Muscle of leg (tissue), 11 donors: ENCODE results near the gene JCHAIN. TPM values are rescaled to one million over a fixed set of nuclear protein-coding genes. Genes with fewer than 3 reads are reported as not detected.
"Not testable (repeated sequence)": the region's sequence is repeated elsewhere in the genome, so short reads cannot be mapped to it uniquely, and the experiment has no call there.

Experiments used
- DNase-seq: peaks from one replicate; pipeline ENCODE4 v3.0.0; 2013
- H3K27ac ChIP-seq: one replicate; pipeline ENCODE4 v1.5.1; 2013; ENCODE audit warnings: mild to moderate bottlenecking, low read length, control low read depth
- H3K27me3 ChIP-seq: one replicate; pipeline ENCODE4 v1.6.1; 2013; ENCODE audit warnings: low read length; ENCODE audit not compliant: control insufficient read depth, insufficient read depth
- H3K36me3 ChIP-seq: one replicate; pipeline ENCODE4 v1.6.1; 2013; ENCODE audit warnings: low read length; ENCODE audit not compliant: control insufficient read depth, insufficient read depth
- H3K4me1 ChIP-seq: one replicate; pipeline ENCODE4 v1.6.1; 2013; ENCODE audit warnings: low read length; ENCODE audit not compliant: control insufficient read depth, insufficient read depth
- H3K4me3 ChIP-seq: one replicate; pipeline ENCODE4 v1.5.1; 2013; ENCODE audit warnings: low read length, control low read depth
- H3K9me3 ChIP-seq: replicated peaks from 2 replicates; pipeline ENCODE4 v1.6.1; 2013; ENCODE audit warnings: low read depth, low read length; ENCODE audit not compliant: control insufficient read depth
- WGBS: methylation state at CpG from one replicate; pipeline ENCODE4 v1.1.5; 2013; ENCODE audit warnings: missing lambda C conversion rate; ENCODE audit not compliant: insufficient coverage; 5-methylcytosine and 5-hydroxymethylcytosine counted together
- polyA plus RNA-seq, 8 donors: library from polyadenylated mRNA; unstranded; fragments of 120-200 nt; gene quantifications; one replicate each; pipeline versions ENCODE4 v1.2.1 to v1.2.3, GENCODE V29; 2013; ENCODE audit warnings: inconsistent platforms in 1 of 8, low replicate concordance in 1 of 8; ENCODE audit not compliant: insufficient read length in 8 of 8, insufficient read depth in 1 of 8
- total RNA-seq: library from RNA; stranded (reverse); fragments of 120-200 nt; gene quantifications from one replicate; pipeline ENCODE4 v1.2.4, GENCODE V29; 2013

The JCHAIN gene
- total and polyA plus RNA-seq, 9 donors, result 0.45 to 2.3 (median 0.95) TPM

DNA sequence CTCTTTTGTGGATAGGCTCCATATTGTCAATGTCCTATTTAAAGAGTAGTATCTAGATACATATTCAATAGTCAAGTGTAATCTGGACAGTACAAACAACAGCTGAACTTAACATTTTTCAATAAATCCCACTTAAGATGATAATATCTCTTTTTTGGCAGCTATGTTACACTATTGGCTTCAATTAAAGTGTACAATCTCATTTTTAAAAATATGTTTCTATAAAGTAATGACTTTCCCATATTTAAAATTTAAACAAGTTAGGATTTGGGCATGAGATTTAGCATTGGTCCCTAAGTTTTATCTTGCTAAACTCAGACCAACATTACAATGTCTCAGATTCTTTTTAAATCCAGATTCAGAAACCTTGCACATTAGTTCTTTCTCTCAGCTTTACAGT lies 7.9 kb upstream of the JCHAIN start:
- Histone ChIP-seq H3K36me3 (no peaks in the 10 kb centered on the region), H3K27me3 (no peaks in the 10 kb centered on the region), H3K27ac (no peak overlapping the region), H3K9me3 (no peaks in the 10 kb centered on the region), H3K4me3 (no peak overlapping the region), H3K4me1 (no peaks in the 10 kb centered on the region)
- no peak for DNase-seq

DNA sequence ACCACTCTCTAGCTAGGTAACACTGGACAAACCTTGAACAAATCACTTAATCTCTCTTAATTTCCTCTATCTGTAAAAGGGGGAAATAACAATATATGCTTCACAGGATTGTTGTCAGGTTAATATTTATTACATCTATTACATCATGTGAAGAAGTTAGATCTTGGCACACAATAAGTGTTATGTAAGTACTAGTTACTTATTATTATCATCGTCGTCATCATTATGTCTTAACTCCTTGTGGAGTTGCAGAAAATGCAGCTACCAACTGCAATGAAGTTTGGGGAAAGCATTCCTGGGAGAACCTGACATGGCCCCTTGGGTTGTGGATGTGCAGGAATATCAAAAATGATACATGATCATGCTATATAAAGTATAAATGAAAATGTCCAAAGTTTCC lies 4.8 kb upstream of the JCHAIN start:
- H3K9me3 ChIP-seq, result no peaks in the 10 kb centered on the region
- DNase-seq, result no peak
- H3K36me3 ChIP-seq, result no peaks in the 10 kb centered on the region
- no peaks in the 10 kb centered on the region for H3K27me3 ChIP-seq
- H3K27ac ChIP-seq, result no peak overlapping the region
- H3K4me3 ChIP-seq, result no peak overlapping the region
- WGBS, result no CpG with 5 or more reads among the region's 2 CpGs
- H3K4me1 ChIP-seq, result no peaks in the 10 kb centered on the region

DNA sequence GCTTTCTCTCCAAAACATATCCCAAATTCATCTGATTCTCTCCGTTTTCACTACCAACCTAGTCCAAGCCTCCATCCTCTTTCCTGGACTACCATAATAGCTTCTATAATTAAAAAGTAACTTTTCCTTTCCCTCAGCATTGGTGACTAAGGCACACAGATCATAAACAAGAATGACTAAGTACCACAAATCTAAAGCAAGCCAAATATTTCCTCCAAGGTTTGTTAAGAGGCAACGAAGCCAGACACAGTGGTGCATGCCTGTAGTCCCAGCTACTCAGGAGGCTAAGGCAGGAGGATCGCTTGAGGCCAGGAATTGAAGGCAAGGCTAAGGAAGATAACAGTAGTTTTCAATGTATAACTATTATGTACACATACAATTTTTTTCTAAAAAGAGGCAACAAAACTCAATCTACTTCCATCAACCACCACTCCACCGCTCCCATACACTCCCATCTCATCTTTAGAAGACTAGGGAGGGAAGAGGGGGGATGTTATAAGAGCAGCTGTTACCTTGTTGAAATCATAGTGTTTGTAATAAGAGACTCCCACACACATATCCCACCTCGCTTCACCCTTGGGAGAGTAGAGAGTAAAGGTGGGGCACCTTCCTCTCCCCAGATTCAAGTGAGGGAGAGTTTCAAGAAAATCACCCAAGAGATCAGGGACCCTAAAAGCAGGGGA lies 4.2 kb upstream of the JCHAIN start:
- WGBS, result 71% methylated on average over 1 of the region's 5 CpGs
- Histone ChIP-seq H3K27me3 (no peaks in the 10 kb centered on the region), H3K4me1 (no peaks in the 10 kb centered on the region), H3K4me3 (no peak overlapping the region), H3K9me3 (no peaks in the 10 kb centered on the region), H3K36me3 (no peaks in the 10 kb centered on the region), H3K27ac (no peak overlapping the region)
- no peak for DNase-seq

DNA sequence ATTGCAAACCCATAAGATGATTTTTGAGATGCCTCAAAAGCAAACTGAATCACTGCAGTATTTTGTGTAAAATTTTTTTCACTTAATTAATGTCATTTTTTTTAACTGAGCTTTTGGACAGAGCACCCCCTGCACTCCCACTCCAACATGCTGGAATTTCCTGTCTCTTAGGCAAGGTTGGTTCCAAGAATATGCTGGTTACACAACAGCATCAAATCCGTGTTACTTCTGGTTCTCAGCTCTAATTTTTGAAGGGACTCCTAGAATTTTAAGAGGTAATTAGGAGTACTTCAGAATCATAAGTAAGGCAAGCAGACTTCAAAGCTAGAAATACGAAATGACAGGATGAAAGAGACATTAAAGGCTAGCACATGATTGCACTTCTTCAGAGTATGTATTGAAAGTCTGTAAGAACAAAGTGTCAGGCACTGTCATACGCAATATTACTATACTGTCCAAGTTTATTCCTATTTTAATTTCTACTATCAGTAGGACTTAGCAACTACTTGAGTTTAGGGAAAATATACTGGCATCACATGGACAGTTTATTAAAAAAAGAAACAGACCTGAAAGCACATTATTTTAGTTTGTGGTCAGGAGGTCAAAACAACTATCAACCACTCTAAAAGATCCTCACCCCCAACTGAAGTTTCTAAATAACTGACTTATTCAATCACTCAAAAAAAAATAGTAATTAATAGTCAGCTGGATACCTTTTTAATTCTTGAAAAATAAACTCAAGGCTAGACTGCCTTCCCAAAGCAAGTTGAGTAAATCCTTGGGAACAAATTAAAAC lies 1.6 kb upstream of the JCHAIN start:
- Histone ChIP-seq H3K36me3 (no peaks in the 10 kb centered on the region), H3K4me3 (no peak overlapping the region), H3K27me3 (no peaks in the 10 kb centered on the region), H3K9me3 (no peaks in the 10 kb centered on the region), H3K4me1 (no peaks in the 10 kb centered on the region), H3K27ac (no peak overlapping the region)
- DNase-seq, result no peak
- WGBS, result no CpG with 5 or more reads among the region's 3 CpGs

DNA sequence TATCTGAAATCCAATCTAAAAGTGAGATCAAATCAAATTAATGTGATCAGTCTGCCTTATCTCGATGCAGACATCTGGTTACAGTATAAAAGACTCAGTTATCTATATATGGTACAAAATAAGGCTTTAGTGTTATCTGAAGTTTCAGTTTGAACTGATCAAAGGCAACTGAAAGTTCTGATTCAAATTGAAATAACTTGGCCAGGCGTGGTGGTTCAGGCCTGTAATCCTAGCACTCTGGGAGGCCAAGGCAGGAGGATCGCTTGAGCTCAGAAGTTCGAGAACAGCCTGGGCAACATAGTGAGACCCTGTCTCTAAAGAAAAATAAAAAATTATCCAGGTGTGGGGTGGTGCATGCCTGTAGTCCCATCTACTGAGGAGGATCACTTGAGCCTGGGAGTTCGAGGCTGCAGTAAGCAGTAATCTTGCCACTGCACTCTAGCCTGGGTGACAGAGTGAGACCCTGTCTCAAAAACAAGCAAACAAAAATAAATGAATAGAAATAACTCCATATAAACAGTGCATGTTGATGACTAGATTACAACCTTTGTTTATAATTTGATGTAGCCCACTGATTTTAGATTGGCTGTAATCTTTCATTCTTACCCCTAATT lies 4.9 kb downstream of the JCHAIN start:
- H3K36me3 ChIP-seq, H3K27me3 ChIP-seq, H3K4me3 ChIP-seq, H3K27ac ChIP-seq, DNase-seq, H3K4me1 ChIP-seq, H3K9me3 ChIP-seq: not testable (repeated sequence)
- 82% methylated on average over 1 of the region's 5 CpGs for WGBS

DNA sequence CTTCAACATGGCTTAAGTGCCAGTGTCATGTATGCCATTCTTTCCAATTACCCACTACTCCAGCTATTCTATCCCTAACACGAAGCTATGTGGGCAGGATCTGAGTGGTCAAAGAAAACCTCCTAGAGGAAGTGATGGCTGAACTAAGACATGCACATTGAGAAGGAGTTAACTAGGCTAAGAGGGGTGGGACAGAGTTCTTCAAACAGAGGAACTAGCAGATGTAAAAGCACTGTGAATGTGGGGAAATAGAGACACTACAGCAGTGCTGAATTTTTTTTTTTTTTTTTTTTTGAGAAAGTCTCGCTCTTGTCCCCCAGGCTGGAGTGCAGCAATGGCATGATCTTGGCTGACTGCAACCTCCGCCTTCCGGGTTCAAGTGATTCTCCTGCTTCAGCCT lies 6.2 kb downstream of the JCHAIN start:
- Histone ChIP-seq H3K4me1 (no peaks in the 10 kb centered on the region), H3K27me3 (no peaks in the 10 kb centered on the region), H3K27ac (no peak overlapping the region), H3K4me3 (no peak overlapping the region), H3K9me3 (no peaks in the 10 kb centered on the region), H3K36me3 (no peaks in the 10 kb centered on the region)
- no peak for DNase-seq
- 90% methylated on average over 2 of the region's 4 CpGs for WGBS

DNA sequence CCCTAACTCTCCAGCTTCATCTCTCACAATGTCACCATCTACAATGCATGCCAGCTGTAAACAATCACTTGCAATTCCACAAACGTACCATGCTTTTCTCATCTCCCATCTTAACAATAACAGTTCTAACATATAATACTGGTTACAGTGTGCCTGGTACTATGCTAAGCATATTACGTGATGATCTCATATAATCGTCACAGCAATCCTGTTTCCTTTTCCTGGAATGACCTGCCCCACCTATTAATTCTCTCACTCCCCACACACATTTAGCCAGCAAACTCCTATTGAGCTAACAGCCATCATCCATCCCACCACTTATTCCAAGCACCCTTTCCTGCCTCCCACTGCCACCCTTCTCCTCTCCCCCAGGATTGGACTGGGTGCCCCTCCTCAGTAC lies 7.9 kb downstream of the JCHAIN start:
- Histone ChIP-seq H3K9me3 (no peaks in the 10 kb centered on the region), H3K27ac (no peak overlapping the region), H3K36me3 (no peaks in the 10 kb centered on the region), H3K4me1 (no peaks in the 10 kb centered on the region), H3K27me3 (no peaks in the 10 kb centered on the region), H3K4me3 (no peak overlapping the region)
- 77% methylated on average over 2 of the region's 3 CpGs for WGBS
- DNase-seq, result no peak

DNA sequence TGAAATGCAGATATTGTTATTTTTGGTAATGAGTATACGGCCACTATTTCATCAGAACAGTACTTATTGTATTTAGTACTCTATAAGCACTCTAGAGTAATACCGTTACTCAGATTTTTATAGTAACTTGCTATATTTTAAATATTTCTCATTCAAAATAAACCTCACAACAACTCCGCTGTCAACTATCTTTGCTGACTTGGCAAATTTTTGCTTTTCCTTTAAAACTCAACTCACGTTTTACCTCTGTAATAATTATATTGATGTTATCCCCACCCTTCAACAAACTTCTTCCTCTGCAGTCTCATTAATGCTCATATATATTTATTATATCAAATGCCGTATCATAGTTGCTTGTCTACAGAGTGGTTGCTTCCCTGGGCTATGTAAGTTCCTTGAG lies 9.0 kb downstream of the JCHAIN start:
- Histone ChIP-seq H3K4me3 (no peak overlapping the region), H3K27me3 (no peaks in the 10 kb centered on the region), H3K9me3 (no peaks in the 10 kb centered on the region), H3K4me1 (no peaks in the 10 kb centered on the region), H3K27ac (no peak overlapping the region), H3K36me3 (no peaks in the 10 kb centered on the region)
- DNase-seq, result no peak
- WGBS, result no CpG with 5 or more reads among the region's 5 CpGs

DNA sequence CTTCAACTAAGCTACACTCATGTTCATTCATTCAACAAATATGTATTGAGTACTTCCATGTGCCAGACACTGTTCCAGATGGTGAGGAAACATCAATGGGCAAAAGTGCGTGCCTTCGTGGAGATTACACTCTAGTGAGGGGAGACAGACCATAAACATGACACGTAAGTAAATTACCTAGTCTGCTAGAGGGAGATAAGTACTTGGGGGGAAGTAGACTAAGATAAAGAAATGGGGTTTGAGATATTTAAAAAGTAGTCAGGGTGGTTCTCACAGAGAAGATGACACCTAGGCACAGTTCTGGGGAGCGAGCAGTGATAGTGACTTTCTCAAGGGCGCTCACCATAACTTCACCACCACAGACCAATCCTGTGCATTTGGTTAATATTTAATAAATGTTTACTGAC lies 11.7 kb downstream of the JCHAIN start:
- WGBS, result 60% methylated on average over 1 of the region's 5 CpGs
- Histone ChIP-seq H3K27me3 (no peaks in the 10 kb centered on the region), H3K4me1 (no peaks in the 10 kb centered on the region), H3K27ac (no peak overlapping the region), H3K9me3 (no peaks in the 10 kb centered on the region), H3K36me3 (no peaks in the 10 kb centered on the region), H3K4me3 (no peak overlapping the region)
- no peak for DNase-seq

DNA sequence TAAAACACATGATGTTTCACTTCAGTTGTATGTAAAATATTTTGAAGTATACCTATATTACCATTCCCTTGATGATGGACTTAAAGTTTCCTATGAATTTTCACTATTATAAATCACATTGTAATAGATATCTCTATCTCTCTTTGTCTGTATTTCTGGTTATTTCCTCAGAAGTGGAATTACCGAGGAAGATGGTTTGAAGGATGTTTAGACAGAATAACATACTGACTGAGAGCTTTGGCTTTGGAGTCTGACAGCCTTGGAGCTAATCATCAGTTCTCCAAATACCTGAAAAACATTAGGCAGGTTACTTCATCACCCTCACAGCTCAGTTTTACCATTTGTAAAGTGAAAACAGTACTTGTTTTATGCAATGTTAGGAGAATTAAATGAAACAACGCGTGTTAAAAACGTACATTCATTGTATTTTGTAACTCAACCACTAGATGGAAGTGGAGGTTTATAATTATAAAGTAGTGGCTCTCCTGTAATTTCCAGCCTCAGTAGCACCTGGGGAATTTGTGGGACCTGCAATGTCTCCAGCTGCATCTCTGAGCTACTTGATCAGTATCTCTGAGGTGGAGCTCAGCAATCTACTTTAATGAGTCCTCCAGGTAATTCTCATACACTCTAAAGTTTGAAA lies 14.3 kb downstream of the JCHAIN start:
- Histone ChIP-seq H3K27me3 (no peaks in the 10 kb centered on the region), H3K9me3 (no peaks in the 10 kb centered on the region), H3K36me3 (no peaks in the 10 kb centered on the region), H3K4me1 (no peaks in the 10 kb centered on the region), H3K27ac (no peak overlapping the region), H3K4me3 (no peak overlapping the region)
- peak; percentile 48 for DNase-seq
- WGBS, result no CpG with 5 or more reads among the region's 4 CpGs
